ENCODE measurements around the gene ZMYND8. TPM values are rescaled to one million over a fixed set of nuclear protein-coding genes. Genes with fewer than 3 reads are reported as not detected.

The ZMYND8 gene
- total RNA-seq, 1 experiment from 2014 or later = 44.1 TPM

DNA sequence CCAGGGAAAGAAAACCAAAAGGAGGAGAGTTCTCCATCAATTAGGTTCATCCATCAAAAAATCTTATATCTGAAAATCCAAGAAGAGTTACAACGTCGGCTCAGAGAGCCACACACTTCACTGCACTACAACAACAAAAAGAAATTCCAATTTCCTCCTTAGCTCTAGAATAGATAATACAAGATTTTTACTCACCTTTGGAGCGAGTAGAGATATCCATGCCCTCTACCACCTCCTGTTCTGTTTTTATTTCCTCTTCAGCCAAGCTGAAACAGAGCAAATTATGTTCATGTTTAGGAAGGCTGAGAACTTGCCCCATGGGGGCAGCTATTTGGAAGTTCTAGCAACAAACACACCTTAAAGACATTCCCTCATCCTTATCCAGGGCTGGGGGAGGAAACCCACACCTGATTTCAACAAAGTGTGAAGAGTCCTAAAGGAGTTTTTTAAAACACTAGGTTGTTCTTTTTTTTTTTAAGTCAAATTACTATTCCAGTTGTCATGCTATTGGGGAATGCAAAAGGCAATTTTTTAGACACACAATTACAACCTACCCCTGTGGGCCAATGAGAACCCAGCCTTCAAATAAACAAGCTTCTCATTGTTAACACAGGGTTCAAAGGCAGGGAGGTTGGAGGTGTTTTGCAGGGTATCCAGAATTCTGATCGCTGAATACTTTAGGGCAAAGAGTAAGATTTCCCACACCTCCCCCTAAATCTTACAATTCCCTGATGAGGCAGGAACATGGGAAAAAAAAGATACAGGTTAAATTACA lies 8.7 kb downstream of the ZMYND8 start:
- Histone ChIP-seq H3K9me3 (ENCODE audit: low read length) (no peaks in the 10 kb centered on the region), H4K20me1 (ENCODE audit: insufficient read depth, low read depth, low read length) (peaks cover 9% of the 10 kb centered on the region; the same call in 1 of the 2 replicates), H3K36me3 (ENCODE audit: insufficient read depth, low read length) (peaks cover 54% of the 10 kb centered on the region), H3K4me1 (ENCODE audit: low read length) (peaks cover 59% of the 10 kb centered on the region), H2AFZ (ENCODE audit: low read length) (no peak overlapping the region), H3K4me3 (ENCODE audit: low read length) (peak overlapping the region; percentile 77), H3K79me2 (ENCODE audit: low read length) (peaks cover 96% of the 10 kb centered on the region), H3K27ac (ENCODE audit: low read length) (peak overlapping the region; percentile 98), H3K4me2 (ENCODE audit: low read depth, low read length, poor library complexity, severe bottlenecking) (peak overlapping the region; percentile 97), H3K9ac (ENCODE audit: low read length) (peak overlapping the region; percentile 66), H3K27me3 (ENCODE audit: low read length) (no peaks in the 10 kb centered on the region), H3K9me2 (replicated peaks; ENCODE audit: insufficient read depth, low read length) (no peaks in the 10 kb centered on the region)
- no peak for DNase-seq

DNA sequence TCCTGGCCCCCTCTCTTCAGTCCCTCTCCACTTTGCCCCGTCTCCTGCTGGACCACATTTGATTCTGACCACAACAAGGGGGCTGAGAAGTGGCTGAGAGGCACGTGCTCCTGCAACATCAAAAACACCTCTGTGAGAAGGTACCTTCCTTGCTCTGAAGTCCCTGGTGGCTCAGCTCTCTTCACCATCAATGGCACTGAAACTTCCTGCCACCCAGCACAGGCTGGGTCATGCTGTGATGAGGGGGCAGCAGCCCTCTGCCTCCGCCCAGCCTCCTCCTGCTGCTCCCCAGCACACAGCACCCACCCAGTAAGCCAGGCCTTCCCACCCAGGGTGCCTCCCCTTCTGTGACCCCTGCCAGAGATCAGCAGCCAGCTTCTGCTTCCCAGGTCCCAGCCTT lies 10.3 kb downstream of the ZMYND8 start:
- H2AFZ ChIP-seq (ENCODE audit: low read length) = no peak overlapping the region
- peaks cover 58% of the 10 kb centered on the region for H3K36me3 ChIP-seq (ENCODE audit: insufficient read depth, low read length)
- H3K27me3 ChIP-seq (ENCODE audit: low read length) = no peaks in the 10 kb centered on the region
- H3K4me1 ChIP-seq (ENCODE audit: low read length) = peaks cover 42% of the 10 kb centered on the region
- H3K9me2 ChIP-seq (replicated peaks; ENCODE audit: insufficient read depth, low read length) = no peaks in the 10 kb centered on the region
- no peak overlapping the region for H3K9ac ChIP-seq (ENCODE audit: low read length)
- H3K4me3 ChIP-seq (ENCODE audit: low read length) = no peak overlapping the region
- no peak overlapping the region for H3K4me2 ChIP-seq (ENCODE audit: low read depth, low read length, poor library complexity, severe bottlenecking)
- DNase-seq = no peak
- H3K27ac ChIP-seq (ENCODE audit: low read length) = no peak overlapping the region
- no peaks in the 10 kb centered on the region for H3K9me3 ChIP-seq (ENCODE audit: low read length)
- peaks cover 9% of the 10 kb centered on the region; the same call in 1 of the 2 replicates for H4K20me1 ChIP-seq (ENCODE audit: insufficient read depth, low read depth, low read length)
- H3K79me2 ChIP-seq (ENCODE audit: low read length) = peaks cover 94% of the 10 kb centered on the region

GRCh38 chr20:47345214-47345613 lies 11.3 kb downstream of the ZMYND8 start:
- H3K9me3 ChIP-seq (ENCODE audit: low read length) = no peaks in the 10 kb centered on the region
- H3K27ac ChIP-seq (ENCODE audit: low read length) = no peak overlapping the region
- peaks cover 62% of the 10 kb centered on the region for H3K36me3 ChIP-seq (ENCODE audit: insufficient read depth, low read length)
- H3K27me3 ChIP-seq (ENCODE audit: low read length) = no peaks in the 10 kb centered on the region
- no peak overlapping the region for H3K9ac ChIP-seq (ENCODE audit: low read length)
- no peaks in the 10 kb centered on the region for H3K9me2 ChIP-seq (replicated peaks; ENCODE audit: insufficient read depth, low read length)
- no peak overlapping the region for H3K4me3 ChIP-seq (ENCODE audit: low read length)
- H3K79me2 ChIP-seq (ENCODE audit: low read length) = peaks cover 95% of the 10 kb centered on the region
- H3K4me1 ChIP-seq (ENCODE audit: low read length) = peaks cover 32% of the 10 kb centered on the region
- H3K4me2 ChIP-seq (ENCODE audit: low read depth, low read length, poor library complexity, severe bottlenecking) = no peak overlapping the region
- DNase-seq = no peak
- H4K20me1 ChIP-seq (ENCODE audit: insufficient read depth, low read depth, low read length) = peaks cover 14% of the 10 kb centered on the region; the same call in 1 of the 2 replicates
- no peak overlapping the region for H2AFZ ChIP-seq (ENCODE audit: low read length)

- no peak overlapping the region for H3K4me2 ChIP-seq (ENCODE audit: low read depth, low read length, poor library complexity, severe bottlenecking)
- H3K9ac ChIP-seq (ENCODE audit: low read length) = no peak overlapping the region
- peaks cover 24% of the 10 kb centered on the region for H4K20me1 ChIP-seq (ENCODE audit: insufficient read depth, low read depth, low read length)
- H3K4me3 ChIP-seq (ENCODE audit: low read length) = no peak overlapping the region
- no peak for DNase-seq
- H3K27me3 ChIP-seq (ENCODE audit: low read length) = no peaks in the 10 kb centered on the region
- H3K79me2 ChIP-seq (ENCODE audit: low read length) = peaks cover 96% of the 10 kb centered on the region
- no peaks in the 10 kb centered on the region for H3K9me2 ChIP-seq (replicated peaks; ENCODE audit: insufficient read depth, low read length)
- H3K4me1 ChIP-seq (ENCODE audit: low read length) = peaks cover 21% of the 10 kb centered on the region
- no peak overlapping the region for H2AFZ ChIP-seq (ENCODE audit: low read length)
- H3K36me3 ChIP-seq (ENCODE audit: insufficient read depth, low read length) = peaks cover 52% of the 10 kb centered on the region
- H3K27ac ChIP-seq (ENCODE audit: low read length) = no peak overlapping the region
- no peaks in the 10 kb centered on the region for H3K9me3 ChIP-seq (ENCODE audit: low read length)
Observed at GRCh38 chr20:47343007-47343472, 13.5 kb downstream of the ZMYND8 start.

GRCh38 chr20:47338131-47338628 lies 18.3 kb downstream of the ZMYND8 start:
- Histone ChIP-seq H3K4me3 (ENCODE audit: low read length) (no peak overlapping the region), H3K36me3 (ENCODE audit: insufficient read depth, low read length) (peaks cover 42% of the 10 kb centered on the region; the same call in 1 of the 2 replicates), H3K79me2 (ENCODE audit: low read length) (peaks cover 94% of the 10 kb centered on the region), H2AFZ (ENCODE audit: low read length) (no peak overlapping the region), H3K27ac (ENCODE audit: low read length) (no peak overlapping the region), H3K4me2 (ENCODE audit: low read depth, low read length, poor library complexity, severe bottlenecking) (no peak overlapping the region), H3K4me1 (ENCODE audit: low read length) (peaks cover 33% of the 10 kb centered on the region), H3K9ac (ENCODE audit: low read length) (no peak overlapping the region), H3K9me2 (replicated peaks; ENCODE audit: insufficient read depth, low read length) (no peaks in the 10 kb centered on the region), H3K27me3 (ENCODE audit: low read length) (no peaks in the 10 kb centered on the region), H4K20me1 (ENCODE audit: insufficient read depth, low read depth, low read length) (peaks cover 36% of the 10 kb centered on the region), H3K9me3 (ENCODE audit: low read length) (no peaks in the 10 kb centered on the region)
- DNase-seq = no peak

DNA sequence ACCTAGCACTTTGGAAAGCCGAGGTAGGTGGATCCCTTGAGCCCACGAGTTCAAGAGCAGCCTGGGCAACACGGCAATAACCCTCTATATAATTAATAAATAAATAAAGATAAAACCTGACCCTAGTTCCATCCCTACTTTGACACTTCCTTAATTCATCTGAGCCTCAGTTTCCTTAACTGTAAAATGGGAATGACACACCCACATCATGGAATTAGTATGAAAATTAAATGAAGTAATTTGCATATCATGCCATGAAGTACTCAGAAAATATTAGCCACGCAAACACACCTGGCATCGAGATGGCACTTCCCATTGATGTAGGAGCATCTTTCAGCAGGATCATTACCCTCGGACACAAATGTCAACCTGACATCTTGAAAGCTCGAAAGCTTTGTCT lies 19.1 kb downstream of the ZMYND8 start:
- Histone ChIP-seq H3K4me3 (ENCODE audit: low read length) (no peak overlapping the region), H3K9ac (ENCODE audit: low read length) (no peak overlapping the region), H3K4me2 (ENCODE audit: low read depth, low read length, poor library complexity, severe bottlenecking) (no peak overlapping the region), H3K4me1 (ENCODE audit: low read length) (peaks cover 33% of the 10 kb centered on the region), H2AFZ (ENCODE audit: low read length) (no peak overlapping the region), H4K20me1 (ENCODE audit: insufficient read depth, low read depth, low read length) (peaks cover 43% of the 10 kb centered on the region), H3K27me3 (ENCODE audit: low read length) (no peaks in the 10 kb centered on the region), H3K36me3 (ENCODE audit: insufficient read depth, low read length) (peaks cover 42% of the 10 kb centered on the region; the same call in 1 of the 2 replicates), H3K9me3 (ENCODE audit: low read length) (no peaks in the 10 kb centered on the region), H3K79me2 (ENCODE audit: low read length) (peaks cover 94% of the 10 kb centered on the region), H3K9me2 (replicated peaks; ENCODE audit: insufficient read depth, low read length) (no peaks in the 10 kb centered on the region), H3K27ac (ENCODE audit: low read length) (no peak overlapping the region)
- no peak for DNase-seq

- Histone ChIP-seq H3K9ac (ENCODE audit: low read length) (0 out of 2 replicates have a peak overlapping the region, but pooled peaks have one; percentile 1), H3K9me3 (ENCODE audit: low read length) (no peaks in the 10 kb centered on the region), H3K27ac (ENCODE audit: low read length) (peak overlapping the region; percentile 51), H3K4me1 (ENCODE audit: low read length) (peaks cover 33% of the 10 kb centered on the region), H2AFZ (ENCODE audit: low read length) (no peak overlapping the region), H3K4me3 (ENCODE audit: low read length) (no peak overlapping the region), H3K79me2 (ENCODE audit: low read length) (peaks cover 96% of the 10 kb centered on the region), H4K20me1 (ENCODE audit: insufficient read depth, low read depth, low read length) (peaks cover 47% of the 10 kb centered on the region), H3K36me3 (ENCODE audit: insufficient read depth, low read length) (peaks cover 44% of the 10 kb centered on the region; the same call in 1 of the 2 replicates), H3K4me2 (ENCODE audit: low read depth, low read length, poor library complexity, severe bottlenecking) (peak overlapping the region; percentile 14), H3K9me2 (replicated peaks; ENCODE audit: insufficient read depth, low read length) (no peaks in the 10 kb centered on the region), H3K27me3 (ENCODE audit: low read length) (no peaks in the 10 kb centered on the region)
- no peak for DNase-seq
Observed at GRCh38 chr20:47336129-47336754, 20.3 kb downstream of the ZMYND8 start.
